NCI-H774 (cell line): ENCODE measurements around the gene KAZN.

Experiments used
- DNase-seq: peaks from one replicate; lab custom pipeline; 2025; lab: John Stamatoyannopoulos, UW

The KAZN gene

GRCh38 chr1:14825396-14825795, 226.9 kb downstream of the KAZN start:
- no peak for DNase-seq

GRCh38 chr1:14826172-14826636, 227.7 kb downstream of the KAZN start:
- DNase-seq, result no peak

GRCh38 chr1:14826731-14827326, 228.3 kb downstream of the KAZN start:
- DNase-seq, result no peak

GRCh38 chr1:14827870-14828269, 229.4 kb downstream of the KAZN start:
- DNase-seq, result no peak

- no peak for DNase-seq
Measured at GRCh38 chr1:14828665-14829064, 230.2 kb downstream of the KAZN start.

GRCh38 chr1:14835725-14836124, 237.2 kb downstream of the KAZN start:
- DNase-seq, result no peak

- DNase-seq, result no peak
Measured at GRCh38 chr1:14836426-14837140, 238.1 kb downstream of the KAZN start.

GRCh38 chr1:14840374-14840773, 241.9 kb downstream of the KAZN start:
- DNase-seq, result no peak

- DNase-seq, result no peak
Measured at GRCh38 chr1:14841456-14841855, 243.0 kb downstream of the KAZN start.

- no peak for DNase-seq
Measured at GRCh38 chr1:14841951-14842350, 243.5 kb downstream of the KAZN start.

GRCh38 chr1:14842361-14842760, 243.9 kb downstream of the KAZN start:
- DNase-seq, result no peak

GRCh38 chr1:14842891-14843290, 244.4 kb downstream of the KAZN start:
- DNase-seq, result no peak

GRCh38 chr1:14843525-14843924, 245.0 kb downstream of the KAZN start:
- no peak for DNase-seq

GRCh38 chr1:14844356-14844755, 245.9 kb downstream of the KAZN start:
- no peak for DNase-seq

- DNase-seq, result no peak
Measured at GRCh38 chr1:14844923-14845617, 246.6 kb downstream of the KAZN start.

GRCh38 chr1:14845851-14846250, 247.4 kb downstream of the KAZN start:
- DNase-seq, result no peak

GRCh38 chr1:14846688-14847087, 248.2 kb downstream of the KAZN start:
- DNase-seq, result no peak

GRCh38 chr1:14848203-14848602, 249.7 kb downstream of the KAZN start:
- DNase-seq, result no peak

GRCh38 chr1:14848625-14849024, 250.1 kb downstream of the KAZN start:
- no peak for DNase-seq

GRCh38 chr1:14849038-14849437, 250.6 kb downstream of the KAZN start:
- DNase-seq, result no peak

- no peak for DNase-seq
Measured at GRCh38 chr1:14850563-14850962, 252.1 kb downstream of the KAZN start.

- DNase-seq, result no peak
Measured at GRCh38 chr1:14851760-14852159, 253.3 kb downstream of the KAZN start.

GRCh38 chr1:14852291-14852690, 253.8 kb downstream of the KAZN start:
- no peak for DNase-seq
